H1 (cell line): ENCODE results near the gene POLDIP3.
A peak's percentile ranks its signal among the peaks of the same experiment; 100 is the strongest.

Experiments used
- CHD2 ChIP-seq: IDR thresholded peaks from 2 replicates; pipeline ENCODE4 v1.6.1; 2012; ENCODE audit warnings: low read length, improper control_type of control experiment
- EP300 ChIP-seq, 2 experiments: IDR thresholded peaks; 1 replicate in 1 of 2; 2 replicates in 1 of 2; pipeline ENCODE4 v1.6.1; 2011 to 2012; ENCODE audit warnings: low read depth in 2 of 2, low read length in 2 of 2, mild to moderate bottlenecking in 2 of 2, borderline replicate concordance in 1 of 2, inconsistent platforms in 1 of 2, moderate library complexity in 1 of 2
- KDM1A ChIP-seq: fragments of 200-600, 300-600 bp; sonication (generic); IDR thresholded peaks from 2 replicates; pipeline ENCODE4 v1.7.1; 2016; ENCODE audit warnings: mild to moderate bottlenecking, low read length, borderline replicate concordance
- MAFK ChIP-seq: IDR thresholded peaks from 2 replicates; pipeline ENCODE4 v1.6.1; 2012; ENCODE audit warnings: low read depth, mild to moderate bottlenecking, improper control_type of control experiment, low read length
- POLR2A ChIP-seq, 2 experiments: IDR thresholded peaks; 1 replicate in 1 of 2; 2 replicates in 1 of 2; pipeline ENCODE4 v1.6.1; 2011; ENCODE audit warnings: low read depth in 2 of 2, low read length in 2 of 2, mild to moderate bottlenecking in 2 of 2; ENCODE audit errors: control extremely low read depth in 1 of 2
- POLR2AphosphoS5 ChIP-seq: IDR thresholded peaks from 2 replicates; pipeline ENCODE4 v1.6.1; 2011; ENCODE audit warnings: low read depth, low read length
- RAD21 ChIP-seq, 2 experiments: IDR thresholded peaks in 1 of 2; conservative IDR thresholded peaks in 1 of 2; 2 replicates each; pipeline ENCODE4 v1.6.1; 2011; ENCODE audit warnings: low read depth in 2 of 2, low read length in 2 of 2, improper control_type of control experiment in 1 of 2, inconsistent platforms in 1 of 2, mild to moderate bottlenecking in 1 of 2, moderate library complexity in 1 of 2
- TAF7 ChIP-seq: optimal IDR thresholded peaks from 2 replicates; pipeline ENCODE3; 2011; ENCODE audit warnings: low read depth, mild to moderate bottlenecking, inconsistent platforms, low read length, moderate library complexity, borderline replicate concordance
- YY1 ChIP-seq: IDR thresholded peaks from 2 replicates; pipeline ENCODE4 v1.6.1; 2011; ENCODE audit warnings: low read depth, mild to moderate bottlenecking, low read length
- TF ChIP-seq, protein P1 (sequence below), 3 experiments: IDR thresholded peaks; 1 replicate in 2 of 3; 2 replicates in 1 of 3; pipeline versions ENCODE4 v1.5.1 to v1.6.1; 2011; ENCODE audit warnings: low read length in 3 of 3, mild to moderate bottlenecking in 3 of 3, inconsistent platforms in 2 of 3, low read depth in 1 of 3, moderate library complexity in 1 of 3; ENCODE audit not compliant: insufficient read depth in 1 of 3; ENCODE audit errors: control extremely low read depth in 1 of 3
- TF ChIP-seq, protein P2 (sequence below): IDR thresholded peaks from 2 replicates; pipeline ENCODE4 v1.6.1; 2011; ENCODE audit warnings: low read length, improper control_type of control experiment
- TF ChIP-seq, protein P3 (sequence below): IDR thresholded peaks from 2 replicates; pipeline ENCODE4 v1.6.1; 2012; ENCODE audit warnings: inconsistent platforms

DNA sequence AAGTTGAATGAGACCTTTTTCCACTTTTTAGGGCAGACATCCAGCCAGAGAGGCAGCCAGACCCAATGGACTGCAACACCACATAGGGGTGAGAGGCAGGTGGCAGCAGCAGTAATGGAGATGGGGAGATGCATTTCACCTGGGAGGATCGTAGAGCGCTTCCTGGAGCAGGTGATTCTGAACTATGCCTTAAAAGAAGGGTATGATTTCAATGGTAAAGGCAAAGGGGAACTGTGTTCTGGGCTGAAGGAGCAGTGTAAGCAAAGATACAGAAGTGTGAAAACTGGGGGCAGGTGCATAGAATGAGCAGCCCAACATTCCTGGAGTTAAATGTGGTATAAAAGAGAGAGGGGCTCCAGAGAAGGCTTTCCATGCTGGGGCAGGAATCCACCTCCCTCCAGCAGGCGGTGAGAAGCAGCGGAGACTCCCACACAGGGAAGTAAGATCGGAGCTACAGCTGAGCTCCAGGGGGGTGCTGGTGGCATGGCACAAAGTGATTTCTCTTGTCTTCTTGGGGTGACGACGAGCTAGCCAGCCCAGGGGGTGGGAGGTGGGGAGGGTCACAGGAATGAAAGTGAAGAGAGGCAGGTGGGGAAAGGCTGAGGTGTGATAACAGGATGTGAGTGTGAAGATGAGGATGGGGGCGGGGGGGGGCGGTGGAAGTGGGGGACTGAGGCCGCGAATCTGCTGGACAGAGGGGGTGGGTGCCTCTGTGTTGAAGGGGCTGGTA, 65.2 kb downstream of the POLDIP3 start:
- TF ChIP-seq POLR2A (IDR thresholded peaks at IDR 0.05; ENCODE audit: control extremely low read depth in 1 of 2, low read depth in 2 of 2, low read length in 2 of 2): no peak
- TF ChIP-seq, protein P1, sequence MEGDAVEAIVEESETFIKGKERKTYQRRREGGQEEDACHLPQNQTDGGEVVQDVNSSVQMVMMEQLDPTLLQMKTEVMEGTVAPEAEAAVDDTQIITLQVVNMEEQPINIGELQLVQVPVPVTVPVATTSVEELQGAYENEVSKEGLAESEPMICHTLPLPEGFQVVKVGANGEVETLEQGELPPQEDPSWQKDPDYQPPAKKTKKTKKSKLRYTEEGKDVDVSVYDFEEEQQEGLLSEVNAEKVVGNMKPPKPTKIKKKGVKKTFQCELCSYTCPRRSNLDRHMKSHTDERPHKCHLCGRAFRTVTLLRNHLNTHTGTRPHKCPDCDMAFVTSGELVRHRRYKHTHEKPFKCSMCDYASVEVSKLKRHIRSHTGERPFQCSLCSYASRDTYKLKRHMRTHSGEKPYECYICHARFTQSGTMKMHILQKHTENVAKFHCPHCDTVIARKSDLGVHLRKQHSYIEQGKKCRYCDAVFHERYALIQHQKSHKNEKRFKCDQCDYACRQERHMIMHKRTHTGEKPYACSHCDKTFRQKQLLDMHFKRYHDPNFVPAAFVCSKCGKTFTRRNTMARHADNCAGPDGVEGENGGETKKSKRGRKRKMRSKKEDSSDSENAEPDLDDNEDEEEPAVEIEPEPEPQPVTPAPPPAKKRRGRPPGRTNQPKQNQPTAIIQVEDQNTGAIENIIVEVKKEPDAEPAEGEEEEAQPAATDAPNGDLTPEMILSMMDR (IDR thresholded peaks at IDR 0.05; ENCODE audit: control extremely low read depth in 1 of 3, insufficient read depth in 1 of 3, low read depth in 1 of 3, low read length in 3 of 3): peak in 1 of 3 experiments; percentile 14; a peak in 1 of 4 replicates
- TF ChIP-seq RAD21 (IDR thresholded peaks at IDR 0.05 in 1 of 2, conservative IDR thresholded peaks at IDR 0.05 in 1 of 2; ENCODE audit: low read depth in 2 of 2, low read length in 2 of 2): no peak; a peak in 1 of 4 replicates
- TF ChIP-seq POLR2AphosphoS5: no peak
- TF ChIP-seq, protein P2, sequence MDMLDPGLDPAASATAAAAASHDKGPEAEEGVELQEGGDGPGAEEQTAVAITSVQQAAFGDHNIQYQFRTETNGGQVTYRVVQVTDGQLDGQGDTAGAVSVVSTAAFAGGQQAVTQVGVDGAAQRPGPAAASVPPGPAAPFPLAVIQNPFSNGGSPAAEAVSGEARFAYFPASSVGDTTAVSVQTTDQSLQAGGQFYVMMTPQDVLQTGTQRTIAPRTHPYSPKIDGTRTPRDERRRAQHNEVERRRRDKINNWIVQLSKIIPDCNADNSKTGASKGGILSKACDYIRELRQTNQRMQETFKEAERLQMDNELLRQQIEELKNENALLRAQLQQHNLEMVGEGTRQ: no peak
- no peak for TF ChIP-seq YY1
- no peak for TF ChIP-seq KDM1A
- TF ChIP-seq EP300 (IDR thresholded peaks at IDR 0.05; ENCODE audit: borderline replicate concordance in 1 of 2, low read depth in 2 of 2, low read length in 2 of 2): no peak
- TF ChIP-seq TAF7: no peak
- TF ChIP-seq, protein P3, sequence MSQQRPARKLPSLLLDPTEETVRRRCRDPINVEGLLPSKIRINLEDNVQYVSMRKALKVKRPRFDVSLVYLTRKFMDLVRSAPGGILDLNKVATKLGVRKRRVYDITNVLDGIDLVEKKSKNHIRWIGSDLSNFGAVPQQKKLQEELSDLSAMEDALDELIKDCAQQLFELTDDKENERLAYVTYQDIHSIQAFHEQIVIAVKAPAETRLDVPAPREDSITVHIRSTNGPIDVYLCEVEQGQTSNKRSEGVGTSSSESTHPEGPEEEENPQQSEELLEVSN: no peak
- no peak for TF ChIP-seq MAFK
- no peak for TF ChIP-seq CHD2
